CD1c-positive myeloid dendritic cell (primary cell): Measurements from ENCODE around the gene ERICH6B.
A peak's percentile ranks its signal among the peaks of the same experiment; 100 is the strongest.
"Not testable (repeated sequence)": the region's sequence is repeated elsewhere in the genome, so short reads cannot be mapped to it uniquely, and the experiment has no call there.

ENCODE experiments used
- DNase-seq: peaks from one replicate; pipeline ENCODE4 v3.0.0-alpha.2; 2016; ENCODE audit errors: extremely low spot score

Gene ERICH6B

GRCh38 chr13:45615501-45616101 is at the start of gene ERICH6B:
Gene ERICH6B, minus strand, starts transcription at chr13:45615739. Its CDS starts 18,734 bp downstream, at chr13:45597005.
- DNase-seq: peak; percentile 18

GRCh38 chr13:45662903-45663302 is 47.4 kb upstream of the ERICH6B start:
- not testable (repeated sequence) for DNase-seq

- DNase-seq: no peak
Measured at GRCh38 chr13:45662162-45662561, 46.6 kb upstream of the ERICH6B start.

GRCh38 chr13:45660458-45660857 is 44.9 kb upstream of the ERICH6B start:
- peak; percentile 5 for DNase-seq

GRCh38 chr13:45659536-45659935 is 44.0 kb upstream of the ERICH6B start:
- DNase-seq: no peak

- no peak for DNase-seq
Measured at GRCh38 chr13:45658586-45659235, 43.2 kb upstream of the ERICH6B start.

- no peak for DNase-seq
Measured at GRCh38 chr13:45654633-45655349, 39.3 kb upstream of the ERICH6B start.

- DNase-seq: not testable (repeated sequence)
Measured at GRCh38 chr13:45645263-45645662, 29.7 kb upstream of the ERICH6B start.

GRCh38 chr13:45642159-45642558 is 26.6 kb upstream of the ERICH6B start:
- DNase-seq: not testable (repeated sequence)

GRCh38 chr13:45635291-45635690 is 19.8 kb upstream of the ERICH6B start:
- DNase-seq: not testable (repeated sequence)

GRCh38 chr13:45630791-45631190 is 15.3 kb upstream of the ERICH6B start:
- DNase-seq: no peak

- DNase-seq: no peak
Measured at GRCh38 chr13:45629940-45630339, 14.4 kb upstream of the ERICH6B start.

GRCh38 chr13:45628094-45628493 is 12.6 kb upstream of the ERICH6B start:
- DNase-seq: no peak

- DNase-seq: no peak
Measured at GRCh38 chr13:45627656-45628055, 12.1 kb upstream of the ERICH6B start.

- DNase-seq: no peak
Measured at GRCh38 chr13:45626731-45627374, 11.3 kb upstream of the ERICH6B start.

- peak; percentile 40 for DNase-seq
Measured at GRCh38 chr13:45623516-45624090, 8.1 kb upstream of the ERICH6B start.

GRCh38 chr13:45621950-45622349 is 6.4 kb upstream of the ERICH6B start:
- DNase-seq: no peak

- DNase-seq: no peak
Measured at GRCh38 chr13:45607931-45608330, 7.6 kb downstream of the ERICH6B start.

- no peak for DNase-seq
Measured at GRCh38 chr13:45604892-45605291, 10.6 kb downstream of the ERICH6B start.

- DNase-seq: no peak
Measured at GRCh38 chr13:45603338-45603737, 12.2 kb downstream of the ERICH6B start.

- no peak for DNase-seq
Measured at GRCh38 chr13:45602183-45603170, 13.1 kb downstream of the ERICH6B start.
